IMR-90 (cell line): Measurements from ENCODE around the gene ANAPC1. TPM values are rescaled to one million over a fixed set of nuclear protein-coding genes. Genes with fewer than 3 reads are reported as not detected.
"Not testable (repeated sequence)": the region's sequence is repeated elsewhere in the genome, so short reads cannot be mapped to it uniquely, and the experiment has no call there.

ENCODE experiments used
- ATAC-seq: fragments of 200-7000 bp; cut with Tn5 transposase; 2 replicates; pipeline ENCODE4 v1.9.1; 2020; ENCODE audit warnings: low read depth, mild to moderate bottlenecking, moderate library complexity
- BruUV-seq: library from RNA; stranded (reverse); fragments of 400-500 nt; replicated peaks from 2 replicates; lab custom pipeline; 2021; lab: Mats Ljungman, UMichigan
- CTCF ChIA-PET: fragments of 300-600 bp; formaldehyde crosslinking; extraction: SDS; loops from one replicate; lab custom pipeline; 2021; ENCODE audit warnings: antibody characterized with exemption; lab: Yijun Ruan, JAX
- POLR2A ChIA-PET: fragments of 300-600 bp; sonication (Branson Sonifier 250); formaldehyde crosslinking; loops from one replicate; lab custom pipeline; 2022; ENCODE audit warnings: antibody characterized with exemption; ENCODE audit not compliant: unreplicated experiment; lab: Charles Lee
- DNase-seq: peaks from one replicate; pipeline ENCODE4 v3.0.0; 2013
- H2AFZ ChIP-seq: replicated peaks from 2 replicates; pipeline ENCODE3; 2013; ENCODE audit warnings: low read length, mild to moderate bottlenecking; ENCODE audit not compliant: poor library complexity
- H2AK5ac ChIP-seq: 2 replicates; pipeline ENCODE4 v1.6.1; 2013; ENCODE audit warnings: low read depth, low read length, inconsistent platforms
- H2AK9ac ChIP-seq: replicated peaks from 2 replicates; pipeline ENCODE3; 2013; ENCODE audit warnings: mild to moderate bottlenecking, low read depth, low read length, moderate library complexity; ENCODE audit not compliant: poor library complexity
- H2BK120ac ChIP-seq: 2 replicates; pipeline ENCODE4 v1.6.1; 2013; ENCODE audit warnings: low read depth, low read length, inconsistent platforms
- H2BK15ac ChIP-seq: 3 replicates; pipeline ENCODE4 v1.6.1; 2013; ENCODE audit warnings: low read depth, low read length, inconsistent platforms
- H2BK20ac ChIP-seq: 2 replicates; pipeline ENCODE4 v1.6.1; 2013; ENCODE audit warnings: low read depth, mild to moderate bottlenecking, inconsistent platforms, low read length, moderate library complexity
- H2BK5ac ChIP-seq: 2 replicates; pipeline ENCODE4 v1.6.1; 2013; ENCODE audit warnings: mild to moderate bottlenecking, low read depth, low read length, inconsistent platforms; ENCODE audit not compliant: poor library complexity, severe bottlenecking
- H3K14ac ChIP-seq: replicated peaks from 2 replicates; pipeline ENCODE4 v1.6.1; 2013; ENCODE audit warnings: low read depth, low read length, inconsistent platforms
- H3K18ac ChIP-seq: 2 replicates; pipeline ENCODE4 v1.6.1; 2013; ENCODE audit warnings: low read depth, low read length, control low read depth
- H3K23ac ChIP-seq: 2 replicates; pipeline ENCODE4 v1.6.1; 2013; ENCODE audit warnings: low read depth, low read length, inconsistent platforms
- H3K27ac ChIP-seq: 2 replicates; pipeline ENCODE4 v1.5.1; 2013; ENCODE audit warnings: mild to moderate bottlenecking, control low read depth, low read length; ENCODE audit not compliant: insufficient read depth
- H3K27me3 ChIP-seq: 2 replicates; pipeline ENCODE4 v1.6.1; 2013; ENCODE audit warnings: low read length; ENCODE audit not compliant: control insufficient read depth, insufficient read depth
- H3K36me3 ChIP-seq: 2 replicates; pipeline ENCODE4 v1.6.1; 2013; ENCODE audit warnings: low read length, mixed read lengths; ENCODE audit not compliant: control insufficient read depth, insufficient read depth
- H3K4ac ChIP-seq: 2 replicates; pipeline ENCODE4 v1.6.1; 2013; ENCODE audit warnings: low read depth, low read length, inconsistent platforms
- H3K4me1 ChIP-seq: 2 replicates; pipeline ENCODE4 v1.6.1; 2013; ENCODE audit warnings: low read length, mixed read lengths; ENCODE audit not compliant: control insufficient read depth, insufficient read depth
- H3K4me2 ChIP-seq: 2 replicates; pipeline ENCODE4 v1.6.1; 2013; ENCODE audit warnings: low read depth, mild to moderate bottlenecking, control low read depth, low read length, moderate library complexity
- H3K4me3 ChIP-seq: 2 replicates; pipeline ENCODE4 v1.5.1; 2013; ENCODE audit warnings: low read depth, mild to moderate bottlenecking, control low read depth, low read length, moderate library complexity; ENCODE audit not compliant: insufficient read depth
- H3K56ac ChIP-seq: 2 replicates; pipeline ENCODE4 v1.6.1; 2013; ENCODE audit warnings: low read length, inconsistent platforms; ENCODE audit not compliant: insufficient read depth; ENCODE audit errors: extremely low read depth
- H3K79me1 ChIP-seq, 2 experiments: 2 replicates each; pipeline ENCODE4 v1.6.1; 2013; ENCODE audit warnings: low read length in 2 of 2, inconsistent platforms in 1 of 2, low read depth in 1 of 2
- H3K9ac ChIP-seq: 2 replicates; pipeline ENCODE4 v1.6.1; 2013; ENCODE audit warnings: low read depth, low read length, control low read depth
- H3K9me1 ChIP-seq: 2 replicates; pipeline ENCODE4 v1.6.1; 2013; ENCODE audit warnings: low read length, inconsistent platforms; ENCODE audit not compliant: insufficient read depth
- H3K9me3 ChIP-seq: 2 replicates; pipeline ENCODE4 v1.6.1; 2013; ENCODE audit warnings: low read length; ENCODE audit not compliant: control insufficient read depth, insufficient read depth
- H4K20me1 ChIP-seq: 2 replicates; pipeline ENCODE4 v1.6.1; 2013; ENCODE audit warnings: low read length, inconsistent platforms; ENCODE audit not compliant: insufficient read depth
- H4K5ac ChIP-seq: 2 replicates; pipeline ENCODE4 v1.6.1; 2013; ENCODE audit warnings: mild to moderate bottlenecking, low read depth, low read length, control low read depth
- H4K8ac ChIP-seq, 2 experiments: 2 replicates each; pipeline ENCODE4 v1.6.1; 2013; ENCODE audit warnings: low read depth in 2 of 2, low read length in 2 of 2, control low read depth in 1 of 2, inconsistent platforms in 1 of 2
- H4K91ac ChIP-seq: 2 replicates; pipeline ENCODE4 v1.6.1; 2013; ENCODE audit warnings: low read depth, low read length, inconsistent platforms; ENCODE audit not compliant: insufficient read depth
- WGBS, 2 experiments: methylation state at CpG; one replicate each; pipeline versions ENCODE4 v1.1.5 to v1.1.7; 2013; ENCODE audit warnings: missing lambda C conversion rate in 2 of 2; ENCODE audit not compliant: insufficient read length in 1 of 2; ENCODE audit errors: extremely low coverage in 2 of 2; 5-methylcytosine and 5-hydroxymethylcytosine counted together
- dilution Hi-C: fragments of 300-500 bp; cut with HindIII; formaldehyde crosslinking; loops from one replicate; pipeline ENCODE4 v1.14.3; 2018; ENCODE audit warnings: low sequenced_read_pairs; ENCODE audit not compliant: unreplicated experiment
- in situ Hi-C: fragments of 300-500 bp; cut with MboI; formaldehyde crosslinking; loops from 3 replicates; pipeline ENCODE4 v1.14.3; 2019; ENCODE audit warnings: low sequenced_read_pairs, inconsistent platforms, mixed read lengths
- intact Hi-C: fragments of 100-400 bp; cut with micrococcal nuclease; formaldehyde crosslinking; loops from 2 replicates; pipeline ENCODE4 v1.10.0; 2022
- polyA plus RNA-seq, 3 experiments: library from polyadenylated mRNA; depleted of rRNA; stranded (reverse); fragments of >200 nt; gene quantifications; 2 replicates each; pipeline ENCODE4 v1.2.3, GENCODE V29; 2012; ENCODE audit warnings: low replicate concordance in 1 of 3
- total RNA-seq: library from RNA; depleted of rRNA; stranded (reverse); fragments of >200 nt; gene quantifications from 2 replicates; pipeline ENCODE4 v1.2.3, GENCODE V29; 2012

The ANAPC1 gene
- total and polyA plus RNA-seq, 2 of the 4 experiments (the other 2 are of a cell fraction), result 14.6 to 50.7 TPM

DNA sequence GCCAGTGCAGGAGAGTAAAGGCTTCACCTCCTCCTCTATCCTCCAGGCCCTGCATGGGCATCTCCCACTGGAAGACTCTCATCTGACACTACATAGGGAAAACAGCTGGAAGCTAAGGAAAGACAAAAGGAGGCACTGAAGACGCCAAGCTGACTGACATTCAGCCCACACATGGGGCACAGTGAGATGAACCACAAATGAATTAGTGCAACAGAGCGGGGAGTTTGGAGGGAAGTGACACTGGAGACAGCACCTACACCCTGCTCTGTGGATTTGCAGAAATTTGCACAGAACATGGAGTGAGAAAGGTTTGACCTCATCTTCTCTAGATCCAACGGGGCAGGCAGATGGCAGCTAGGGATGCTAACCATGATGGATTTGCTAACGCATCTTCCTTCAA, 119.8 kb downstream of the ANAPC1 start:
- BruUV-seq, H3K36me3 ChIP-seq, dilution Hi-C loops, H4K5ac ChIP-seq, H3K9ac ChIP-seq, H3K79me1 ChIP-seq, H3K9me3 ChIP-seq, H4K91ac ChIP-seq, H4K20me1 ChIP-seq, H2BK120ac ChIP-seq, H3K4me2 ChIP-seq, H3K18ac ChIP-seq, H3K4me3 ChIP-seq, H2AK5ac ChIP-seq, H3K27me3 ChIP-seq, ATAC-seq, H3K4ac ChIP-seq, H2BK15ac ChIP-seq, intact Hi-C loops, in situ Hi-C loops, H3K27ac ChIP-seq, CTCF ChIA-PET, H3K56ac ChIP-seq, DNase-seq, H2AFZ ChIP-seq, H4K8ac ChIP-seq, H3K4me1 ChIP-seq, H3K14ac ChIP-seq, H3K9me1 ChIP-seq, POLR2A ChIA-PET, H3K23ac ChIP-seq, H2AK9ac ChIP-seq, H2BK5ac ChIP-seq, H2BK20ac ChIP-seq: not testable (repeated sequence)
- no CpG with 5 or more reads among the region's 4 CpGs for WGBS, 2 experiments

DNA sequence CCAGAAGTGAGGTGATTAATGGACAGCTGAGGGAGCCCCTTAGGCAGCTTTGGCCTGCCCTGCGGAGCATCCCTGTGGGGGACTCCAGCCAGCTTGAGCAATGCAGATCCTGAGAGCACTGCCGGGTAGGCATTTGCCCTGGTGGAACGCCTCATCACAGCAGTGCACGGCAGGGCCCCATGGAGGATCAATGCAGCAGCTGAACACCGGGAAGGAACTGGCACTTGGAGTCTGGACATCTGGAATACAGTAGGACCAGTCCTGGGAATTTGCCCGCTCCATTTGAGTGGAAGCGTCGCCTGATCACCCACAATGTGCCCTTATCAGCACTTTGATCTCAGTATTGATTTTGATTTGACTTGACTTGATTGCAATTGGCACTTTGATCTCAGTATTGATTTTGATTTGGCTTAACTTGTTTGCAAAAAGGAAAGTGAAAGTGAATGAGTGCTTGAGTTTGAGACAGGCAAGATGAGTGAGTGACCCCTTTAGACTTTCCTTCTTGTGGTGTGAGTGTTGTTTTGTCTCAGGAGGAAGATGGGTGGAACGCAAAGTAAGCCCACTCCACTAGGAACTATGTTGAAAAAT, 123.2 kb downstream of the ANAPC1 start:
- H3K18ac ChIP-seq, POLR2A ChIA-PET, H3K9me3 ChIP-seq, H3K79me1 ChIP-seq, H3K36me3 ChIP-seq, H3K56ac ChIP-seq, H3K27me3 ChIP-seq, ATAC-seq, BruUV-seq, H3K4me1 ChIP-seq, H3K27ac ChIP-seq, H3K4me3 ChIP-seq, H2BK5ac ChIP-seq, H3K23ac ChIP-seq, H3K4ac ChIP-seq, H2BK15ac ChIP-seq, H4K5ac ChIP-seq, H4K20me1 ChIP-seq, H3K4me2 ChIP-seq, H4K8ac ChIP-seq, H2BK120ac ChIP-seq, in situ Hi-C loops, DNase-seq, H3K9me1 ChIP-seq, intact Hi-C loops, H2AK9ac ChIP-seq, H3K9ac ChIP-seq, H2AFZ ChIP-seq, H2BK20ac ChIP-seq, dilution Hi-C loops, H4K91ac ChIP-seq, H2AK5ac ChIP-seq, H3K14ac ChIP-seq, CTCF ChIA-PET: not testable (repeated sequence)
- 100% methylated on average over 2 of the region's 9 CpGs; no CpG with 5 or more reads in 1 of the 2 experiments for WGBS, 2 experiments
